SU-DHL-6 (cell line): ENCODE measurements around the gene LYSMD3.

Source experiments
- EZH2phosphoT487 ChIP-seq: fragments of 200-600 bp; sonication (generic), shearing (Covaris generic); conservative IDR thresholded peaks from 2 replicates; pipeline ENCODE4 v1.6.1; 2018; ENCODE audit warnings: mild to moderate bottlenecking, antibody characterized with exemption, low read length, moderate library complexity, mixed read lengths
- TF ChIP-seq, protein P1 (sequence below): fragments of 200-600 bp; sonication (generic); IDR thresholded peaks from one replicate; pipeline ENCODE4 v1.5.1; 2017; ENCODE audit warnings: antibody characterized with exemption, mild to moderate bottlenecking, low read length, moderate library complexity; ENCODE audit not compliant: insufficient read depth, poor library complexity, severe bottlenecking

DNA sequence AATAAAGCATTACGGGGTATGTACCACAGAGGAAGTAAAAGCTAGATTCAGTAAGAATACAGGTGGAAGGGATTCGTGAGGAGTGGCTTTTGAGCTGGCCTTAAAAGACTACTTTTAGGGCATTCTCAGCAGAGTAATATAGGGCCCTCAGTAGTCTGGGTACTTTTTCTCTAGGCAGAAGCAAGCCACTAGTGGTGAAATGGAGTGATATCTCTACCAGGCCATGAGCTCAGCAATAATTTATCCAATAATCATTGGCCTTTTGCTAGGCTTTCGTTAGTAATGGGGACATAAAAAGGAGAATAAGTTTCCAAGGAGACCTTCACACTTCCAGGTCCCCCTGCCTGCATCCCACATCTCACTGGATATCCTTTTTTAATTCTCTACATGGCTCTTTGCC, 53.0 kb downstream of the LYSMD3 start:
- TF ChIP-seq, protein P1, sequence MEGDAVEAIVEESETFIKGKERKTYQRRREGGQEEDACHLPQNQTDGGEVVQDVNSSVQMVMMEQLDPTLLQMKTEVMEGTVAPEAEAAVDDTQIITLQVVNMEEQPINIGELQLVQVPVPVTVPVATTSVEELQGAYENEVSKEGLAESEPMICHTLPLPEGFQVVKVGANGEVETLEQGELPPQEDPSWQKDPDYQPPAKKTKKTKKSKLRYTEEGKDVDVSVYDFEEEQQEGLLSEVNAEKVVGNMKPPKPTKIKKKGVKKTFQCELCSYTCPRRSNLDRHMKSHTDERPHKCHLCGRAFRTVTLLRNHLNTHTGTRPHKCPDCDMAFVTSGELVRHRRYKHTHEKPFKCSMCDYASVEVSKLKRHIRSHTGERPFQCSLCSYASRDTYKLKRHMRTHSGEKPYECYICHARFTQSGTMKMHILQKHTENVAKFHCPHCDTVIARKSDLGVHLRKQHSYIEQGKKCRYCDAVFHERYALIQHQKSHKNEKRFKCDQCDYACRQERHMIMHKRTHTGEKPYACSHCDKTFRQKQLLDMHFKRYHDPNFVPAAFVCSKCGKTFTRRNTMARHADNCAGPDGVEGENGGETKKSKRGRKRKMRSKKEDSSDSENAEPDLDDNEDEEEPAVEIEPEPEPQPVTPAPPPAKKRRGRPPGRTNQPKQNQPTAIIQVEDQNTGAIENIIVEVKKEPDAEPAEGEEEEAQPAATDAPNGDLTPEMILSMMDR: no peak
- no peak for TF ChIP-seq EZH2phosphoT487
